NCI-H146 treated with DMSO at 0.1 percent for 48 hours (cell line): ENCODE data around the gene GPR55.
"Not testable (repeated sequence)": the region's sequence is repeated elsewhere in the genome, so short reads cannot be mapped to it uniquely, and the experiment has no call there.

Experiments
- DNase-seq: peaks from one replicate; lab custom pipeline; 2025; ENCODE audit not compliant: unreplicated experiment; lab: John Stamatoyannopoulos, UW

Gene GPR55

DNA sequence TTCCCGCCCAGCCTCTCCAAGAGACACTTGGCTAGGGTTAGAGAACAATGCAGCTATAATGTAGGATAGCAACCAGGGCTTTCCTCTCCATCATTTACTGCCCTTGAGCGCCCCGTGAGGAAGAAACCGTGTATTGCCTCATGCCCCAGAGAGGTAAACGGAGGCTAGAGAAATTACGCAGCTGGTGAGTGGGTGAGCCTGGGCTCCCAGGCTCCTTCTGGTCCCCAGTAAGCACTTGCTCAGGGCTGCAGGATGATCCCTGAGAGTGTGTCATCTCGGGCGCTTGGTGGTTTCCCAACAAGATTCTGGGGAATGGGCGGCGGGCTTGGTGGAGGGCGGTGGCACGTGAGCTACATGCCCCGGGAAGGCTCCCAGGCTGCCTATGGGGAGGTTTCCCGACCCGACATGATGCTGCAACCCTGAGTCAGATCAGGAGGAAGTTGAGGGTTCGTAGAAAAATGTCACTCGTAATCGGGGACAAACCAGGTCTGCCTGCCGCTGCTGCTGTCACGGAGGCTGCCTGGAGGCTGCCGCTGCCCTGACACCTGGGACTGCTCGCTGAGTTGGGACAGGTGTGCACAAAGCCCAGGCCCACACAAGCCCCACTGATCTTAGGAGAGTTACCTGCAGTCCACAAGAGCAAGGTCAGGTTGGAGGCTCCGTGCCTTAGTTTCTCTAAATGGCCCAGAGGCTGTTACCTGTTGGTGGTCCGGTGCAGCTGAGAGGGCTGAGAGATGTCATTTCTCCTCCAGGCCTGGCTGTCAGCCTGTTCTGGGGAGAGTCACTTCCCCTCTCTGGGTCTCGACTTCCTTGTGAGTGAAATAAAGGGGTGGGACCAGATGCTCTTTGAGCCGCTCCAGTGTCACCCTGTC, at the start of gene GPR55:
GPR55 (minus strand) TSS at position 773 of the 872 bp plus-strand sequence. CDS start 14,280 bp downstream, outside the sequence.
- DNase-seq: no peak

- no peak for DNase-seq
Measured at GRCh38 chr2:230974096-230974913, 49.3 kb upstream of the GPR55 start.

GRCh38 chr2:230972046-230972445, 47.0 kb upstream of the GPR55 start:
- no peak for DNase-seq

DNA sequence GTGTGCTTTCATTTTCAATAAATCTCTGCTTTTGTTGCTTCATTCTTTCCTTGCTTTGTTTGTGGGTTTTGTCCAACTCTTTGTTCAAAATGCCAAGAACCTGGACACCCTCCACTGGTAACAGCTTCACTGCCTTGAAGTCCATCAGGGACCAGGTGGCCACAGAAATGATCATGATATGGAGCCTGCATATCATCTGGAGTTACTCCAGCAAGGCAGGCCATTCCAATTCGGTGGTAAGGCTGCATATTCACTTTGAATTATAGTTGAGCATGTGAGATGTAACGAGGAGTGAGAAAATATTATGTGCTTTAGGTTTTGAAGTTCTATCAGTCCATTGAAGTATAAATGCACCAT, 44.6 kb upstream of the GPR55 start:
- DNase-seq: no peak

GRCh38 chr2:230968921-230969658, 44.0 kb upstream of the GPR55 start:
- no peak for DNase-seq

DNA sequence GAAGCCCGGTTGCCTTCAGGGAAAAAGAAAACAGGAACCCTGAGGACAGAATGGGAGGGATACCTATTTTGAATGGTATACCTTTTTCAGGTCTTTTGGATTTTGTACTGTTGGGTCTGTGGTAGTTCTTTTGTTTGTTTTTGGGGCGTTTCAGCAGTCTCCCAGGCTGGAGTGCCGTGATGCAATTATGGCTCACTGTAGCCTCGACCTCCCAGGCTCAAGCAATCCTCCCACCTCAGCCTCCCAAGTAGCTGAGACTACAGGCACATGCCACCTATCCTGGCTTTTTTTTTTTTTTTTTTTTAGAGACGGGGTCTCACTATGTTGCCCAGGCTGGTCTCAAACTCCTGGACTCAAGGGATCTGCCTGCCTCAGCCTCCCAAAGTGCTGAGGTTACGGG, 43.3 kb upstream of the GPR55 start:
- DNase-seq: not testable (repeated sequence)

GRCh38 chr2:230967113-230967512, 42.1 kb upstream of the GPR55 start:
- no peak for DNase-seq

DNA sequence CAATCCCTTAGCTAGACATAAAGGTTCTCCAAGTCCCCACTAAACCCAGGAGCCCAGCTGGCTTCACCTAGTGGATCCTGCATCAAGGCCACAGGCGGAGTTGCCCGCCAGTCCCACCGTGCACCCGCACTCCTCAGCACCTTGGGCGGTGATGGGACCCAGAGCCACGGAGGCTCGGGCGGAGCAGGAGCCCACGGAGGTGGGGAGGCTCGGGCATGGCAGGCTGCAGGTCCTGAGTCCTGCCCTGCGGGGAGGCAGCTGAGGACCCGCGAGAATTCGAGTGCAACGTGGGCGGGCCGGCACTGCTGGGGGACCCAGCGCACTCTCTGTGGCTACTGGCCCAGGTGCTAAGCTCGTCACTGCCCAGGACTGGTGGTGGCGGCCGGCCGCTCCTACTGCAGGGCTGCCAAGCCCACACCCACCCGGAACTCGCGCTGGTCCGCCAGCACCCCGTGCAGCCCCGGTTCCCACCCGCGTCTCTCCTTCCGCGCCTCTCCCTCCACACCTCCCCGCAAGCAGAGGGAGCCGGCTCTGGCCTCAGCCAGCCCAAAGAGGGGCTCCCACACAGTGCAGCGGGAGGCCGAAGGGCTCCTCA, 39.2 kb upstream of the GPR55 start:
- no peak for DNase-seq

DNA sequence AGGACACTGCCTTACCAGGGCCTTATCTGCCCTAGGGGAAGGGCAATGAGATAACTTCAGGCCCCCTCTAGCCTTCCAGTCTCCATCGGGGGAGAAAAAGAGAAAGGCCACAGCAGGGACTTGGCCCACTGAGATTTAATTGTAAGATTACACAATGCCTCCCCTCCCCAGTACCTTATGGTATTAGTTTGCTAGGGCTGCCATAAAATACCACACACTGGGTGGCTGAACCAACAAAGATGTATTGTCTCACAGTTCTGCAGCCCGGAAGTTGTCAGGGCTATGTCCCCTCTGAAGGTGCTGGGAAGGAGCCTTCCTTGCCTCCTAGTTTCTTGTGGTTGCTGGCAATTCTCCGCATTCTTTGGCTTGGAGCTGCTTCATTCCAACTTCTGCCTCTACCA, 36.0 kb upstream of the GPR55 start:
- no peak for DNase-seq

- DNase-seq: no peak
Measured at GRCh38 chr2:230960026-230960425, 35.0 kb upstream of the GPR55 start.

- no peak for DNase-seq
Measured at GRCh38 chr2:230958820-230959756, 34.0 kb upstream of the GPR55 start.

DNA sequence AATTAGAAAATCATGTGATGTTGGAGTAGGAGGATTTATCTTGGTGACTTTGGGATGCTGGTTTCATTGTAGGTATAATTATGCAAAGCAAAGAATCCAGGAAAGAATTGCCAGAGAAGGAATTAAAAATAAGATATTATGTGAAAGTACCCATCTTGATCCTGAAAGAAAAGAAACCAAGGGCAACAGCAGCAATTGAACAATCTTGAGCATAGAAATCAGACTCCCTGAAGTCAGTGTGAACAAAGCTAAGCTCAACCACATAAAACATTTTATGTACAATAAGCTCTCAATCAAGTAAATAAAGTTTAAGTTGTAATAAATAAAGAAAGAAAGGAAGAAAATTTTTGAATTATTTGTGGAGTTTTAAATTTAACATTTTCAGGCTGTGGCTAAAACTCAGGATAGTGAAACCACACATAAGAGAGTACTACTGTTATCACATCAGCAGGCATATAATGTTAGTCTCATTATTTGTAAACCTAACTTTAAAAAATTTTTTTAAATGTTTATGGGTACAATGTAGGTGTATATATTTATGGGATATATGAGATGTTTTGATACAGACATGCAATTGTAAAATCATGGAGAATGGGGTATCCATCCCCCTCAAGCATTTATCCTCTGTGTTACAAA, 32.8 kb upstream of the GPR55 start:
- DNase-seq: no peak

DNA sequence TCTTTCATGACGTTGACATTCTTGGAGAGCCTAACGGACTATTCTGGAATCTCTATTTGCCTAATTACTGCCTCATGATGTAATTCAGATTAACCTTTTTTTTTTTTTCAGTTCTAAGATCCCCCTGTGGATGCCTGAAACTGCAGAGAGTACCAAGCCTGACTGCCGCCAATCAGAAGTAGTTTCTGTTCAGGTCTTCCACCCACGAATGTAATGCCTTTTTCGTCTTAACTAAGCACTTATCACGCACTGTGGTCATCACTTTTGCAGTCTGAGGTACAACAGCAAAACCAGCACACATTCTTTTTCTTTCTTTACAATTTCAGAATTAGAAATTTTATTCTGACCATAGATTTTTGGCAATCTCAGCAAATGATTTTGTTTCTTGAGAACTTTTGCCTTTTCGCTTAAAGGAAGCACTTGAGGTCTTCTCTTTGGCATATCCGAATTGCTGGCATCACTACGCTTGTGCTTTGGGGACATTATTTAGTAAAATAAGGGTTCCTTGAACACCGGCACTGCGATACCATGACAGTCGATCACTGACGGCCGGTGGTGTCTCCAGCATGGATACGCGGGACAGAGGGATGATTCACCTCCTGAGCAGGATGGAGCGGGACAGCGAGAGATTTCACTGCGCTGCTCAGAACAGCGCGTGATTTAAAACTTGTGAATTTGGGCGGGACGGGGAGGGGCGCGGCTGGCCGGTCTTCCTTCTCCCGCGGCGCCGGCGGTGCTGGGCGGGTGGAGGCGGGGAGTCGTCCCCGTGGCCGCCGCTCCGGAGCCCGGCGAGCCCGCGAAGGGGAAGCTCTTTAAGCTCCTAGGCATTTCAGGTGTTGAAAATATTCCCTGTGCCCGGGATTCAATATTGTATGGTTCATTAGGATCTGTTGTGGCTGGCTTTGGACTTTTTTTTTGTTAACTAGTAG, 32.0 kb upstream of the GPR55 start:
- no peak for DNase-seq

GRCh38 chr2:230955163-230955737, 30.2 kb upstream of the GPR55 start:
- DNase-seq: no peak

GRCh38 chr2:230954746-230955145, 29.7 kb upstream of the GPR55 start:
- DNase-seq: no peak

DNA sequence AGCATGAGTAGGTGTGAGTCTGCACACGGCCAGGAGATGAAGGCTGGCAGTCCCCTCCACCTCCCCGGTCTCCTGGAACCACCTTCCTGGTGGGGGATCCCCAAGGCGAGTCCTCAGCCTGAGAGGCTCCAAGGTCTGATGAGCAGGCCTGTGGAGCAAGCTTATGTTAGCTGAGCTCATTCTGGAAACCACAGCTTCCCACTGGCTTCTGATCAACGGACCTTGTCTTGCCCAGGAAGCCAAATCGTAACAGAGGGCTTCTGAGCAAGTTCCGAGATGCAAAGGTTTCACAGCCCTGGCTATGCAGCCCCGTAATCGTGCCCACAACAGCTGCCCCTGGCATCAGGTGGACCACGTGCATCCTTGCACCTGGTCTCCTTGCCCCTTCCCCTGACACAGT, 28.8 kb upstream of the GPR55 start:
- no peak for DNase-seq

DNA sequence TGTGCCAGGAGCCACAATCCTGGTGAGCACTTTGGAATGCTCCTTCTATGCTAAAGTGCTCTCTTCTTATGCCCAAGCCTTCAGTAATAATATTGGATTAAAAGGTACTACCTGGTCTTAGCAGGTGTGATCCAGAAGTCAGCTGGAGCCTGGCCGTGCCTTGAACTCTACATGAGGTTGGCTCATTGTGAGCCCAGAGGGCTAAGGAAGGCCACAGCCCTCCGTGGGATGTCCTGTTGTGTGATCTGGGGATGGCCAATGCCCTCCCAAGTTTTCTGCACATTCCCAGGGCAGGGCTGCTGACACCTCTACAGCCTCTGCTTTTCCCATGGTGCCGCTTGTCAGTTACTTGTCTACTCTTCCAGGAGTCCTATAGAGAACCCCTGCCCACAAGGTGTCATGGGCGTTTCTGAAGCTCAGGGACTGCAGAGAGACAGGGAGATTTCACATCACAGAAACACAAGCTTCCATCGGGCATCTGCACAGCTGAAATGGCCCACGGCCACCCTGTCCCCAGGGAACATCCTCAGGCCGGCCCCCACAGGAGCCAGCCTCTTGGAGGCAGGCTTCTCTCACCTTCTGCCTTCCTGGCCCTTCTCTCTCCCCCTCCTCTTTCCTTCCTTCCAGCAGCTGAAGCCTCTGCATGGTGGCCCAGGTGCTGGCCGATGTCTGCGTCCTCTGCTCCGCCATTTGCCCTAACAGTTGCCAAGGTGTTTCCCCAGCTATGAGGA, 27.3 kb upstream of the GPR55 start:
- DNase-seq: no peak
